Measurements from ENCODE around the gene CES2.

DNA sequence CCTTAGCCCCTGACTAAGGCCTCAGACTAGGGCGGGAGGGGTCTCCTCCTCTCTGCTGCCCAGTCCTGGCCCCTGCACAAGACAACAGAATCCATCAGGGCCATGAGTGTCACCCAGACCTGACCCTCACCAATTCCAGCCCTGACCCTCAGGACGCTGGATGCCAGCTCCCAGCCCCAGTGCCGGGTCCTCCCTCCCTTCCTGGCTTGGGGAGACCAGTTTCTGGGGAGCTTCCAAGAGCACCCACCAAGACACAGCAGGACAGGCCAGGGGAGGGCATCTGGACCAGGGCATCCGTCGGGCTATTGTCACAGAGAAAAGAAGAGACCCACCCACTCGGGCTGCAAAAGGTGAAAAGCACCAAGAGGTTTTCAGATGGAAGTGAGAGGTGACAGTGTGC lies 38.4 kb downstream of the CES2 start:
- TF ChIP-seq, protein P1, sequence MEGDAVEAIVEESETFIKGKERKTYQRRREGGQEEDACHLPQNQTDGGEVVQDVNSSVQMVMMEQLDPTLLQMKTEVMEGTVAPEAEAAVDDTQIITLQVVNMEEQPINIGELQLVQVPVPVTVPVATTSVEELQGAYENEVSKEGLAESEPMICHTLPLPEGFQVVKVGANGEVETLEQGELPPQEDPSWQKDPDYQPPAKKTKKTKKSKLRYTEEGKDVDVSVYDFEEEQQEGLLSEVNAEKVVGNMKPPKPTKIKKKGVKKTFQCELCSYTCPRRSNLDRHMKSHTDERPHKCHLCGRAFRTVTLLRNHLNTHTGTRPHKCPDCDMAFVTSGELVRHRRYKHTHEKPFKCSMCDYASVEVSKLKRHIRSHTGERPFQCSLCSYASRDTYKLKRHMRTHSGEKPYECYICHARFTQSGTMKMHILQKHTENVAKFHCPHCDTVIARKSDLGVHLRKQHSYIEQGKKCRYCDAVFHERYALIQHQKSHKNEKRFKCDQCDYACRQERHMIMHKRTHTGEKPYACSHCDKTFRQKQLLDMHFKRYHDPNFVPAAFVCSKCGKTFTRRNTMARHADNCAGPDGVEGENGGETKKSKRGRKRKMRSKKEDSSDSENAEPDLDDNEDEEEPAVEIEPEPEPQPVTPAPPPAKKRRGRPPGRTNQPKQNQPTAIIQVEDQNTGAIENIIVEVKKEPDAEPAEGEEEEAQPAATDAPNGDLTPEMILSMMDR (IDR thresholded peaks at IDR 0.05): no peak
- no peak for TF ChIP-seq POLR2A (IDR thresholded peaks at IDR 0.05)

Measured in ovary (tissue), 3 donors.